ENCODE results near the gene RHOBTB3.

RHOBTB3 gene

DNA sequence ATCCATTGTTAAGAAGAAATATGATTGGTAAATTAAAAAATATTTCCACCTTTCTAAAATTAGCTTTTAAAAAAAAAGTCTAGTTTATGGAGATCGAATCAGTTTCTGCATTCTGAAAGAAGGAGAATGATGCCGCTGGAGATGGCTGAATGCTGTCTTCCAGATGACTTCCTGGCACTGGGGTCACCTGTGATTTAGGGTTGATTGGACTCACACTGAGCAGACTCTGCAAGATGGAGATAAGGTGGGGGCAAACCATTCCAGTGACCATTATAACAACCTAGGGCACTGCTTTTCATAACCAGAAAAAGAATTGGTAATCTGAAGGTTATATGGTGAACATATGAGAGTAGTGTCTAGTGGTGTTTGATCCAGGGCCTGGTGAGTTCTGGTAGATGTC is 40.8 kb downstream of the RHOBTB3 start:
- Histone ChIP-seq H3K9ac (ENCODE audit: low read depth, low read length, poor library complexity, severe bottlenecking) (no peak overlapping the region), H3K4me2 (ENCODE audit: low read depth, low read length, poor library complexity, severe bottlenecking) (no peak overlapping the region), H3K9me2 (replicated peaks; ENCODE audit: low read depth, low read length) (no peaks in the 10 kb centered on the region), H2AFZ (ENCODE audit: low read length) (no peak overlapping the region), H3K27me3 (ENCODE audit: insufficient read depth, low read length, poor library complexity, severe bottlenecking) (no peaks in the 10 kb centered on the region), H3K79me2 (ENCODE audit: insufficient read depth, low read length) (no peaks in the 10 kb centered on the region), H3K4me3 (ENCODE audit: low read length, poor library complexity, severe bottlenecking) (no peak overlapping the region), H3K36me3 (ENCODE audit: insufficient read depth, low read length) (peaks cover 13% of the 10 kb centered on the region; the same call in 1 of the 2 replicates), H3K4me1 (ENCODE audit: insufficient read depth, low read length, poor library complexity, severe bottlenecking) (peaks cover 15% of the 10 kb centered on the region), H3K9me3 (ENCODE audit: insufficient read depth, low read depth, low read length) (no peaks in the 10 kb centered on the region), H3F3A (ENCODE audit: low read depth) (no peaks in the 10 kb centered on the region; the same call in 1 of the 2 replicates), H4K20me1 (ENCODE audit: insufficient read depth, low read length, poor library complexity, severe bottlenecking) (no peaks in the 10 kb centered on the region)
- no peak for TF ChIP-seq EZH2phosphoT487 (IDR thresholded peaks at IDR 0.05; ENCODE audit: borderline replicate concordance)
- TF ChIP-seq, protein P1, sequence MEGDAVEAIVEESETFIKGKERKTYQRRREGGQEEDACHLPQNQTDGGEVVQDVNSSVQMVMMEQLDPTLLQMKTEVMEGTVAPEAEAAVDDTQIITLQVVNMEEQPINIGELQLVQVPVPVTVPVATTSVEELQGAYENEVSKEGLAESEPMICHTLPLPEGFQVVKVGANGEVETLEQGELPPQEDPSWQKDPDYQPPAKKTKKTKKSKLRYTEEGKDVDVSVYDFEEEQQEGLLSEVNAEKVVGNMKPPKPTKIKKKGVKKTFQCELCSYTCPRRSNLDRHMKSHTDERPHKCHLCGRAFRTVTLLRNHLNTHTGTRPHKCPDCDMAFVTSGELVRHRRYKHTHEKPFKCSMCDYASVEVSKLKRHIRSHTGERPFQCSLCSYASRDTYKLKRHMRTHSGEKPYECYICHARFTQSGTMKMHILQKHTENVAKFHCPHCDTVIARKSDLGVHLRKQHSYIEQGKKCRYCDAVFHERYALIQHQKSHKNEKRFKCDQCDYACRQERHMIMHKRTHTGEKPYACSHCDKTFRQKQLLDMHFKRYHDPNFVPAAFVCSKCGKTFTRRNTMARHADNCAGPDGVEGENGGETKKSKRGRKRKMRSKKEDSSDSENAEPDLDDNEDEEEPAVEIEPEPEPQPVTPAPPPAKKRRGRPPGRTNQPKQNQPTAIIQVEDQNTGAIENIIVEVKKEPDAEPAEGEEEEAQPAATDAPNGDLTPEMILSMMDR (conservative IDR thresholded peaks at IDR 0.05; ENCODE audit: low read length) = no peak

DNA sequence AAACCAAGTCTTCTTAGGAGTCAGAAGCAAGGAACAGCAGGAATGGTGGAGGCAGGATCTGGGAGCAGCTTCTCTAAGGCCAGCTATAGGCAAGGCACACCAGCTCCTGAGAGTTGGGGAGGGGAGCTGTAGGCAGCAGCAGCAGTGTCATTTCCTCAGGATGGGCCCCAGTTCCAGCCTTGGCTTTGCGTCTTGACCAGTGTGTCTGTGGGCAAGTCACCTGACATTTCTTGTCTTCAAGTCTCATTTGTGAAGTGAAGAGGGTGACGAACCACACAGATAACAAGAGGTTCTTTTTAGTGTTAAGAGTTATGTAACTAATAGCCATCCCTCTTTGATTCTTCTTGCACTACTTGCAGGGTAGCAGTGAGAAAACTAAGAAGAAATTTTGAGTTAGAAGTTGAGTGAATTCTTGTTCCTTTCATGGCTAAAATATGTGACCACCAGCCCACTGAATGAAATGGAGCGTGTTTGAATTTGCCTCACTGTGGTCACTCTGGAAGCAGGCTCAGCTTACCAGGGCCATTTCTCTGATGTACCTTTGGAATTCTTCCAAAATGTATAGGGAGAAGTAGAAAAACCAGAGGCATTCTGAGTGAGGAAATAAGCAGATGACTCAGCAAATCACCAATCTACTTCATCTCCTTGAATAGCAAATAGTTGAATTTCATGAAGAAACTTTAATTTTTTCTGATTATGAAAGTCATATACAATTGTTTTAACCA is 42.4 kb downstream of the RHOBTB3 start:
- Histone ChIP-seq H3K4me1 (ENCODE audit: insufficient read depth, low read length, poor library complexity, severe bottlenecking) (peaks cover 15% of the 10 kb centered on the region), H3K27me3 (ENCODE audit: insufficient read depth, low read length, poor library complexity, severe bottlenecking) (no peaks in the 10 kb centered on the region), H3K9me3 (ENCODE audit: insufficient read depth, low read depth, low read length) (no peaks in the 10 kb centered on the region), H3K79me2 (ENCODE audit: insufficient read depth, low read length) (no peaks in the 10 kb centered on the region), H4K20me1 (ENCODE audit: insufficient read depth, low read length, poor library complexity, severe bottlenecking) (no peaks in the 10 kb centered on the region), H3F3A (ENCODE audit: low read depth) (no peaks in the 10 kb centered on the region; the same call in 1 of the 2 replicates), H3K4me3 (ENCODE audit: low read length, poor library complexity, severe bottlenecking) (no peak overlapping the region), H2AFZ (ENCODE audit: low read length) (no peak overlapping the region), H3K4me2 (ENCODE audit: low read depth, low read length, poor library complexity, severe bottlenecking) (peak overlapping the region; percentile 43), H3K9ac (ENCODE audit: low read depth, low read length, poor library complexity, severe bottlenecking) (peak overlapping the region; percentile 16), H3K36me3 (ENCODE audit: insufficient read depth, low read length) (peaks cover 12% of the 10 kb centered on the region; the same call in 1 of the 2 replicates), H3K9me2 (replicated peaks; ENCODE audit: low read depth, low read length) (no peaks in the 10 kb centered on the region)
- TF ChIP-seq, protein P1 (conservative IDR thresholded peaks at IDR 0.05; ENCODE audit: low read length) = no peak
- TF ChIP-seq EZH2phosphoT487 (IDR thresholded peaks at IDR 0.05; ENCODE audit: borderline replicate concordance) = no peak

DNA sequence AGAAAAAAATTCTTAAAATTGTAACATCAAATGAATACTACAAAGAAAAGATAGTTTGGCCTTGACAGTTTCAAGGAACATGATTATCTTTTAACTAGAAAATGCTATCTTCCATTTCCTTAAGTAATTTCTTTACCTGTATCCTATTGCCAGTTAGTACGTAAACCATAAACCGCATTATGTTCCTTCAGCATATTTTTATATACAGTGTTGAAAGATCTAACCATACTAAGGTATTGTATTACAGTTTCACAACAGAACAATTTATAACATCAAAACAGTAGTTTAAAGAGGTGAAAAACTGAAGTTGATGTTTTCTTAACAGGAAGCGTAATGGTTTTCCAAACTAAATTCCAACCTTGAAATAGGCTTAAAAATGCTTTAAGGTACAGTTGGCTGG is 46.3 kb downstream of the RHOBTB3 start:
- H3K4me2 ChIP-seq (ENCODE audit: low read depth, low read length, poor library complexity, severe bottlenecking) = no peak overlapping the region
- H3K79me2 ChIP-seq (ENCODE audit: insufficient read depth, low read length) = no peaks in the 10 kb centered on the region
- TF ChIP-seq, protein P1 (conservative IDR thresholded peaks at IDR 0.05; ENCODE audit: low read length) = no peak
- no peak for TF ChIP-seq EZH2phosphoT487 (IDR thresholded peaks at IDR 0.05; ENCODE audit: borderline replicate concordance)

More for the DNA sequence above, 46.3 kb downstream of the RHOBTB3 start:
- no peaks in the 10 kb centered on the region for H3K27me3 ChIP-seq (ENCODE audit: insufficient read depth, low read length, poor library complexity, severe bottlenecking)
- H3F3A ChIP-seq (ENCODE audit: low read depth) = no peaks in the 10 kb centered on the region; the same call in 1 of the 2 replicates
- H4K20me1 ChIP-seq (ENCODE audit: insufficient read depth, low read length, poor library complexity, severe bottlenecking) = no peaks in the 10 kb centered on the region
- no peak overlapping the region for H2AFZ ChIP-seq (ENCODE audit: low read length)
- H3K4me3 ChIP-seq (ENCODE audit: low read length, poor library complexity, severe bottlenecking) = no peak overlapping the region
- peaks cover 9% of the 10 kb centered on the region; the same call in 1 of the 2 replicates for H3K36me3 ChIP-seq (ENCODE audit: insufficient read depth, low read length)
- H3K9me2 ChIP-seq (replicated peaks; ENCODE audit: low read depth, low read length) = no peaks in the 10 kb centered on the region
- H3K9me3 ChIP-seq (ENCODE audit: insufficient read depth, low read depth, low read length) = no peaks in the 10 kb centered on the region
- peaks cover 27% of the 10 kb centered on the region for H3K4me1 ChIP-seq (ENCODE audit: insufficient read depth, low read length, poor library complexity, severe bottlenecking)
- H3K9ac ChIP-seq (ENCODE audit: low read depth, low read length, poor library complexity, severe bottlenecking) = no peak overlapping the region
